Measurements from ENCODE around the gene DSCAML1.

The DSCAML1 gene

GRCh38 chr11:117382746-117383145 lies 414.3 kb downstream of the DSCAML1 start:
- in situ Hi-C loops (cut with HindIII; ENCODE audit: low pct_ligation_motif_present, low sequenced_read_pairs) = no loop called here
- no peak for DNase-seq
- peaks cover 43% of the 10 kb centered on the region for H3K36me3 ChIP-seq (replicated peaks)
- H3K27me3 ChIP-seq (replicated peaks) = no peaks in the 10 kb centered on the region
- no peak overlapping the region for H3K27ac ChIP-seq
- H3K4me3 ChIP-seq (ENCODE audit: low read depth, low read length) = no peak overlapping the region
- TF ChIP-seq CTCF (IDR thresholded peaks at IDR 0.05; ENCODE audit: low read depth, low read length, missing control alignments) = no peak

GRCh38 chr11:117381481-117382387 lies 415.3 kb downstream of the DSCAML1 start:
- in situ Hi-C loops (cut with HindIII; ENCODE audit: low pct_ligation_motif_present, low sequenced_read_pairs) = no loop called here
- no peak for TF ChIP-seq CTCF (IDR thresholded peaks at IDR 0.05; ENCODE audit: low read depth, low read length, missing control alignments)
- no peak for DNase-seq
- Histone ChIP-seq H3K36me3 (replicated peaks) (peaks cover 36% of the 10 kb centered on the region), H3K27me3 (replicated peaks) (no peaks in the 10 kb centered on the region), H3K4me3 (ENCODE audit: low read depth, low read length) (no peak overlapping the region), H3K27ac (no peak overlapping the region)

- TF ChIP-seq CTCF (IDR thresholded peaks at IDR 0.05; ENCODE audit: low read depth, low read length, missing control alignments) = no peak
- no peak for DNase-seq
- Histone ChIP-seq H3K36me3 (replicated peaks) (peaks cover 46% of the 10 kb centered on the region), H3K27me3 (replicated peaks) (no peaks in the 10 kb centered on the region), H3K4me3 (ENCODE audit: low read depth, low read length) (no peak overlapping the region), H3K27ac (no peak overlapping the region)
- in situ Hi-C loops (cut with HindIII; ENCODE audit: low pct_ligation_motif_present, low sequenced_read_pairs) = no loop called here
Observed at GRCh38 chr11:117380676-117381075, 416.3 kb downstream of the DSCAML1 start.

- DNase-seq = no peak
- Histone ChIP-seq H3K4me3 (ENCODE audit: low read depth, low read length) (no peak overlapping the region), H3K36me3 (replicated peaks) (peaks cover 44% of the 10 kb centered on the region), H3K27me3 (replicated peaks) (no peaks in the 10 kb centered on the region), H3K27ac (no peak overlapping the region)
- in situ Hi-C loops (cut with HindIII; ENCODE audit: low pct_ligation_motif_present, low sequenced_read_pairs) = no loop called here
- no peak for TF ChIP-seq CTCF (IDR thresholded peaks at IDR 0.05; ENCODE audit: low read depth, low read length, missing control alignments)
Observed at GRCh38 chr11:117378976-117379865, 417.8 kb downstream of the DSCAML1 start.

Measured in brain microvascular endothelial cell (primary cell).